H1 (cell line): Measurements from ENCODE around the gene SLC8A3. TPM values are rescaled to one million over a fixed set of nuclear protein-coding genes. Genes with fewer than 3 reads are reported as not detected.

Experiments
- CTCF ChIA-PET: fragments of 300-600 bp; sonication (Branson Sonifier 250); formaldehyde crosslinking; loops from one replicate; lab custom pipeline; 2021; ENCODE audit not compliant: partially characterized antibody; lab: Charles Lee
- POLR2A ChIA-PET: fragments of 300-600 bp; sonication (Branson Sonifier 250); formaldehyde crosslinking; loops from one replicate; lab custom pipeline; 2021; ENCODE audit warnings: inconsistent platforms; ENCODE audit not compliant: partially characterized antibody; lab: Charles Lee
- DNase-seq, 2 experiments: peaks; one replicate each; pipeline versions ENCODE4 v3.0.0 to v3.0.0-alpha.2; 2010 to 2022; ENCODE audit warnings: low spot score in 2 of 2, low read depth in 1 of 2, mixed read lengths in 1 of 2
- FAIRE-seq: peaks from 2 replicates; lab custom pipeline; 2011; peaks lifted over from hg19 to GRCh38; lab: Jason Lieb, UNC
- H2AFZ ChIP-seq: 2 replicates; pipeline ENCODE4 v1.8.1; 2012; ENCODE audit warnings: low read length, inconsistent platforms
- H2AK5ac ChIP-seq: 2 replicates; pipeline ENCODE4 v1.6.1; 2013; ENCODE audit warnings: low read depth, low read length
- H2BK120ac ChIP-seq: replicated peaks from 2 replicates; pipeline ENCODE3; 2013; ENCODE audit warnings: low read depth, low read length, inconsistent platforms
- H2BK12ac ChIP-seq: 2 replicates; pipeline ENCODE4 v1.6.1; 2013; ENCODE audit warnings: low read depth, low read length
- H2BK15ac ChIP-seq: 2 replicates; pipeline ENCODE4 v1.6.1; 2013; ENCODE audit warnings: low read length
- H2BK20ac ChIP-seq: 2 replicates; pipeline ENCODE4 v1.6.1; 2013; ENCODE audit warnings: low read length
- H2BK5ac ChIP-seq: 2 replicates; pipeline ENCODE4 v1.6.1; 2013; ENCODE audit warnings: low read depth, low read length
- H3K14ac ChIP-seq: 2 replicates; pipeline ENCODE4 v1.6.1; 2013; ENCODE audit warnings: inconsistent platforms; ENCODE audit not compliant: insufficient read length
- H3K18ac ChIP-seq: 2 replicates; pipeline ENCODE4 v1.6.1; 2013; ENCODE audit warnings: low read length; ENCODE audit errors: extremely low read depth
- H3K23ac ChIP-seq: 2 replicates; pipeline ENCODE4 v1.6.1; 2013; ENCODE audit warnings: inconsistent platforms; ENCODE audit not compliant: insufficient read length
- H3K23me2 ChIP-seq: 2 replicates; pipeline ENCODE4 v1.6.1; 2013; ENCODE audit warnings: low read depth, low read length
- H3K27ac ChIP-seq: 2 replicates; pipeline ENCODE4 v1.6.1; 2011; ENCODE audit warnings: low read depth, low read length, inconsistent platforms
- H3K27me3 ChIP-seq, 4 experiments: replicated peaks in 1 of 4; 1 replicate in 1 of 4; 2 replicates in 3 of 4; pipeline versions ENCODE4 v1.6.1 to v1.8.1; 2011 to 2013; ENCODE audit warnings: low read length in 3 of 4, mild to moderate bottlenecking in 3 of 4, inconsistent platforms in 2 of 4, mixed read lengths in 2 of 4, moderate library complexity in 1 of 4; ENCODE audit not compliant: control insufficient read depth in 3 of 4, insufficient read depth in 3 of 4; ENCODE audit errors: extremely low read depth in 1 of 4
- H3K36me3 ChIP-seq, 4 experiments: 2 replicates each; pipeline versions ENCODE4 v1.6.1 to v1.8.1; 2011 to 2013; ENCODE audit warnings: mild to moderate bottlenecking in 4 of 4, low read length in 3 of 4, moderate library complexity in 2 of 4, control low read depth in 1 of 4, inconsistent platforms in 1 of 4; ENCODE audit not compliant: insufficient read depth in 4 of 4, control insufficient read depth in 2 of 4
- H3K4ac ChIP-seq: replicated peaks from 2 replicates; pipeline ENCODE3; 2013; ENCODE audit warnings: low read length, low read depth, mixed read lengths, inconsistent platforms; ENCODE audit not compliant: insufficient read length
- H3K4me1 ChIP-seq, 4 experiments: replicated peaks in 1 of 4; 1 replicate in 1 of 4; 2 replicates in 3 of 4; pipeline versions ENCODE4 v1.6.1 to v1.8.1; 2011 to 2013; ENCODE audit warnings: low read length in 3 of 4, inconsistent platforms in 2 of 4, mixed read lengths in 1 of 4; ENCODE audit not compliant: insufficient read depth in 4 of 4, control insufficient read depth in 3 of 4
- H3K4me2 ChIP-seq, 2 experiments: 2 replicates each; pipeline versions ENCODE4 v1.6.1 to v1.8.1; 2011 to 2013; ENCODE audit warnings: low read depth in 2 of 2, low read length in 2 of 2, control low read depth in 1 of 2, inconsistent platforms in 1 of 2, mild to moderate bottlenecking in 1 of 2; ENCODE audit not compliant: insufficient read depth in 1 of 2
- H3K4me3 ChIP-seq, 4 experiments: fragments of 200-600, 300-600 bp in 1 of 4; sonication (generic), shearing (Covaris generic), sonication (Bioruptor Twin) in 1 of 4; 2 replicates each; pipeline versions ENCODE4 v1.5.1 to v1.8.1; 2011 to 2016; ENCODE audit warnings: low read length in 4 of 4, low read depth in 3 of 4, control low read depth in 2 of 4, inconsistent platforms in 2 of 4, mild to moderate bottlenecking in 2 of 4, mixed read lengths in 1 of 4, moderate library complexity in 1 of 4; ENCODE audit not compliant: insufficient read depth in 2 of 4; ENCODE audit errors: extremely low read depth in 1 of 4
- H3K56ac ChIP-seq: replicated peaks from 2 replicates; pipeline ENCODE3; 2013; ENCODE audit warnings: low read depth, mild to moderate bottlenecking, mixed read lengths, low read length, inconsistent platforms; ENCODE audit not compliant: insufficient read length
- H3K79me1 ChIP-seq: 2 replicates; pipeline ENCODE4 v1.6.1; 2013; ENCODE audit warnings: low read depth, low read length, control low read depth
- H3K79me2 ChIP-seq, 2 experiments: 2 replicates each; pipeline versions ENCODE4 v1.6.1 to v1.8.1; 2012 to 2013; ENCODE audit warnings: low read length in 2 of 2, mild to moderate bottlenecking in 2 of 2, inconsistent platforms in 1 of 2; ENCODE audit not compliant: insufficient read depth in 2 of 2, control insufficient read depth in 1 of 2
- H3K9ac ChIP-seq, 4 experiments: replicated peaks in 1 of 4; 1 replicate in 1 of 4; 2 replicates in 3 of 4; pipeline versions ENCODE4 v1.6.1 to v1.8.1; 2011 to 2013; ENCODE audit warnings: low read depth in 3 of 4, low read length in 3 of 4, control low read depth in 2 of 4, mild to moderate bottlenecking in 2 of 4, moderate library complexity in 2 of 4, inconsistent platforms in 1 of 4; ENCODE audit errors: extremely low read depth in 1 of 4
- H3K9me3 ChIP-seq, 2 experiments: 2 replicates each; pipeline versions ENCODE4 v1.6.1 to v1.8.1; 2012 to 2013; ENCODE audit warnings: mild to moderate bottlenecking in 2 of 2, moderate library complexity in 2 of 2, control low read depth in 1 of 2, inconsistent platforms in 1 of 2, low read depth in 1 of 2, low read length in 1 of 2, mixed read lengths in 1 of 2; ENCODE audit not compliant: insufficient read depth in 2 of 2
- H4K20me1 ChIP-seq, 2 experiments: replicated peaks in 1 of 2; 2 replicates each; pipeline versions ENCODE3 to v1.8.1; 2011 to 2013; ENCODE audit warnings: inconsistent platforms in 2 of 2, low read length in 2 of 2, mild to moderate bottlenecking in 1 of 2; ENCODE audit not compliant: insufficient read depth in 2 of 2, control insufficient read depth in 1 of 2
- H4K5ac ChIP-seq: 2 replicates; pipeline ENCODE4 v1.6.1; 2013; ENCODE audit warnings: low read length, low read depth, mixed read lengths, inconsistent platforms; ENCODE audit not compliant: insufficient read length
- H4K8ac ChIP-seq: 2 replicates; pipeline ENCODE4 v1.8.0; 2013; ENCODE audit warnings: mild to moderate bottlenecking, moderate library complexity, low read length, inconsistent platforms; ENCODE audit not compliant: insufficient read depth; ENCODE audit errors: extremely low read depth
- H4K91ac ChIP-seq: replicated peaks from 2 replicates; pipeline ENCODE3; 2013; ENCODE audit warnings: low read length, mixed read lengths, inconsistent platforms; ENCODE audit not compliant: insufficient read length
- CTCF ChIP-seq, 3 experiments: IDR thresholded peaks; 1 replicate in 2 of 3; 2 replicates in 1 of 3; pipeline versions ENCODE4 v1.5.1 to v1.6.1; 2011; ENCODE audit warnings: low read length in 3 of 3, mild to moderate bottlenecking in 3 of 3, inconsistent platforms in 2 of 3, low read depth in 1 of 3, moderate library complexity in 1 of 3; ENCODE audit not compliant: insufficient read depth in 1 of 3; ENCODE audit errors: control extremely low read depth in 1 of 3
- GTF2F1 ChIP-seq: IDR thresholded peaks from 2 replicates; pipeline ENCODE4 v1.6.1; 2012; ENCODE audit warnings: low read depth, low read length, improper control_type of control experiment, borderline replicate concordance
- RFX5 ChIP-seq: IDR thresholded peaks from 2 replicates; pipeline ENCODE4 v1.6.1; 2011; ENCODE audit warnings: low read depth, low read length, improper control_type of control experiment, borderline replicate concordance
- SIN3A ChIP-seq, 2 experiments: IDR thresholded peaks in 1 of 2; conservative IDR thresholded peaks in 1 of 2; 2 replicates each; pipeline ENCODE4 v1.6.1; 2011 to 2012; ENCODE audit warnings: low read length in 2 of 2, improper control_type of control experiment in 1 of 2, low read depth in 1 of 2, mild to moderate bottlenecking in 1 of 2
- TAF7 ChIP-seq: optimal IDR thresholded peaks from 2 replicates; pipeline ENCODE3; 2011; ENCODE audit warnings: low read depth, mild to moderate bottlenecking, inconsistent platforms, low read length, moderate library complexity, borderline replicate concordance
- polyA plus RNA-seq, 7 experiments: library from polyadenylated mRNA; depleted of rRNA in 3 of 7; stranded (reverse) in 5 of 7; unstranded in 2 of 7; fragments of >200 nt in 5 of 7; fragments of 200-250 nt in 2 of 7; gene quantifications; 1 replicate in 5 of 7; 2 replicates in 1 of 7; 4 replicates in 1 of 7; pipeline versions ENCODE4 v1.2.1 to v1.2.3, GENCODE V29; 2011 to 2013; ENCODE audit warnings: missing spikeins in 2 of 7, mixed read lengths in 2 of 7
- total RNA-seq: library from RNA; stranded (reverse); fragmentation: NEBNext Ultra II Directional; extraction: Animal tissue kit (Norgen Biotek cat#: 25700); gene quantifications from 2 replicates; pipeline ENCODE4 v1.2.1, GENCODE V29; 2021

The SLC8A3 gene
- total and polyA plus RNA-seq, 2 of the 8 experiments (the other 6 are each of a cell fraction or from before 2014, with no cell fraction given), result 0.38 to 1.1 TPM

GRCh38 chr14:70078329-70078728 is 110.4 kb downstream of the SLC8A3 start:
- H3K4me2 ChIP-seq, result no peak overlapping the region
- H2BK12ac ChIP-seq, result no peak overlapping the region
- no peak overlapping the region for H3K23ac ChIP-seq
- H2BK15ac ChIP-seq, result no peak overlapping the region
- H3K4ac ChIP-seq, result no peak overlapping the region
- no peaks in the 10 kb centered on the region for H3K27me3 ChIP-seq
- no peak overlapping the region for H4K5ac ChIP-seq
- no peak overlapping the region for H2AFZ ChIP-seq
- no peaks in the 10 kb centered on the region for H3K79me1 ChIP-seq
- no peak for DNase-seq
- peaks cover 0 to 6% (median 0%) of the 10 kb centered on the region in 4 experiments; a peak in 3 of 7 replicates for H3K4me1 ChIP-seq
- H2BK5ac ChIP-seq, result no peak overlapping the region
- H3K27ac ChIP-seq, result no peak overlapping the region
- H4K20me1 ChIP-seq, result no peaks in the 10 kb centered on the region
- no peak overlapping the region for H3K18ac ChIP-seq
- H3K14ac ChIP-seq, result no peak overlapping the region
- ChIA-PET CTCF (interaction anchor here (0.7 to 2.2 kb wide), 3 partner anchors 10 to 201 kb away, joined by 3 to 7 read pairs (median 5); no protein-coding TSS in a partner anchor), POLR2A (interaction anchor here (0.7 kb wide), 1 partner anchor 177 kb away, joined by 3 read pairs; no protein-coding TSS in a partner anchor)
- no peak overlapping the region for H2BK20ac ChIP-seq
- H3K9ac ChIP-seq, result no peak overlapping the region
- no peak overlapping the region for H2AK5ac ChIP-seq
- H3K9me3 ChIP-seq, result no peaks in the 10 kb centered on the region
- H4K91ac ChIP-seq, result no peak overlapping the region
- no peak for FAIRE-seq
- no peaks in the 10 kb centered on the region for H3K36me3 ChIP-seq
- H3K23me2 ChIP-seq, result no peaks in the 10 kb centered on the region
- H3K56ac ChIP-seq, result no peak overlapping the region
- no peaks in the 10 kb centered on the region for H3K79me2 ChIP-seq
- H3K4me3 ChIP-seq, result no peak overlapping the region
- H4K8ac ChIP-seq, result no peak overlapping the region
- H2BK120ac ChIP-seq, result no peak overlapping the region
- no peak for TF ChIP-seq RFX5
- TF ChIP-seq GTF2F1, result no peak
- TF ChIP-seq TAF7, result no peak
- no peak for TF ChIP-seq CTCF (IDR thresholded peaks at IDR 0.05; ENCODE audit: control extremely low read depth in 1 of 3, insufficient read depth in 1 of 3, low read depth in 1 of 3, low read length in 3 of 3)
- TF ChIP-seq SIN3A (conservative IDR thresholded peaks at IDR 0.05 in 1 of 2, IDR thresholded peaks at IDR 0.05 in 1 of 2; ENCODE audit: low read depth in 1 of 2, low read length in 2 of 2), result no peak
